IMR-90 (cell line): Measurements from ENCODE around the gene COG2. TPM values are rescaled to one million over a fixed set of nuclear protein-coding genes. Genes with fewer than 3 reads are reported as not detected.

ENCODE experiments used
- ATAC-seq: fragments of 200-7000 bp; cut with Tn5 transposase; 2 replicates; pipeline ENCODE4 v1.9.1; 2020; ENCODE audit warnings: low read depth, mild to moderate bottlenecking, moderate library complexity
- BruUV-seq: library from RNA; stranded (reverse); fragments of 400-500 nt; replicated peaks from 2 replicates; lab custom pipeline; 2021; lab: Mats Ljungman, UMichigan
- CTCF ChIA-PET: fragments of 300-600 bp; formaldehyde crosslinking; extraction: SDS; loops from one replicate; lab custom pipeline; 2021; ENCODE audit warnings: antibody characterized with exemption; lab: Yijun Ruan, JAX
- POLR2A ChIA-PET: fragments of 300-600 bp; sonication (Branson Sonifier 250); formaldehyde crosslinking; loops from one replicate; lab custom pipeline; 2022; ENCODE audit warnings: antibody characterized with exemption; ENCODE audit not compliant: unreplicated experiment; lab: Charles Lee
- DNase-seq: peaks from one replicate; pipeline ENCODE4 v3.0.0; 2013
- H2AFZ ChIP-seq: replicated peaks from 2 replicates; pipeline ENCODE3; 2013; ENCODE audit warnings: low read length, mild to moderate bottlenecking; ENCODE audit not compliant: poor library complexity
- H2AK5ac ChIP-seq: 2 replicates; pipeline ENCODE4 v1.6.1; 2013; ENCODE audit warnings: low read depth, low read length, inconsistent platforms
- H2AK9ac ChIP-seq: replicated peaks from 2 replicates; pipeline ENCODE3; 2013; ENCODE audit warnings: mild to moderate bottlenecking, low read depth, low read length, moderate library complexity; ENCODE audit not compliant: poor library complexity
- H2BK120ac ChIP-seq: 2 replicates; pipeline ENCODE4 v1.6.1; 2013; ENCODE audit warnings: low read depth, low read length, inconsistent platforms
- H2BK15ac ChIP-seq: 3 replicates; pipeline ENCODE4 v1.6.1; 2013; ENCODE audit warnings: low read depth, low read length, inconsistent platforms
- H2BK20ac ChIP-seq: 2 replicates; pipeline ENCODE4 v1.6.1; 2013; ENCODE audit warnings: low read depth, mild to moderate bottlenecking, inconsistent platforms, low read length, moderate library complexity
- H2BK5ac ChIP-seq: 2 replicates; pipeline ENCODE4 v1.6.1; 2013; ENCODE audit warnings: mild to moderate bottlenecking, low read depth, low read length, inconsistent platforms; ENCODE audit not compliant: poor library complexity, severe bottlenecking
- H3K14ac ChIP-seq: replicated peaks from 2 replicates; pipeline ENCODE4 v1.6.1; 2013; ENCODE audit warnings: low read depth, low read length, inconsistent platforms
- H3K18ac ChIP-seq: 2 replicates; pipeline ENCODE4 v1.6.1; 2013; ENCODE audit warnings: low read depth, low read length, control low read depth
- H3K23ac ChIP-seq: 2 replicates; pipeline ENCODE4 v1.6.1; 2013; ENCODE audit warnings: low read depth, low read length, inconsistent platforms
- H3K27ac ChIP-seq: 2 replicates; pipeline ENCODE4 v1.5.1; 2013; ENCODE audit warnings: mild to moderate bottlenecking, control low read depth, low read length; ENCODE audit not compliant: insufficient read depth
- H3K27me3 ChIP-seq: 2 replicates; pipeline ENCODE4 v1.6.1; 2013; ENCODE audit warnings: low read length; ENCODE audit not compliant: control insufficient read depth, insufficient read depth
- H3K36me3 ChIP-seq: 2 replicates; pipeline ENCODE4 v1.6.1; 2013; ENCODE audit warnings: low read length, mixed read lengths; ENCODE audit not compliant: control insufficient read depth, insufficient read depth
- H3K4ac ChIP-seq: 2 replicates; pipeline ENCODE4 v1.6.1; 2013; ENCODE audit warnings: low read depth, low read length, inconsistent platforms
- H3K4me1 ChIP-seq: 2 replicates; pipeline ENCODE4 v1.6.1; 2013; ENCODE audit warnings: low read length, mixed read lengths; ENCODE audit not compliant: control insufficient read depth, insufficient read depth
- H3K4me2 ChIP-seq: 2 replicates; pipeline ENCODE4 v1.6.1; 2013; ENCODE audit warnings: low read depth, mild to moderate bottlenecking, control low read depth, low read length, moderate library complexity
- H3K4me3 ChIP-seq: 2 replicates; pipeline ENCODE4 v1.5.1; 2013; ENCODE audit warnings: low read depth, mild to moderate bottlenecking, control low read depth, low read length, moderate library complexity; ENCODE audit not compliant: insufficient read depth
- H3K56ac ChIP-seq: 2 replicates; pipeline ENCODE4 v1.6.1; 2013; ENCODE audit warnings: low read length, inconsistent platforms; ENCODE audit not compliant: insufficient read depth; ENCODE audit errors: extremely low read depth
- H3K79me1 ChIP-seq, 2 experiments: 2 replicates each; pipeline ENCODE4 v1.6.1; 2013; ENCODE audit warnings: low read length in 2 of 2, inconsistent platforms in 1 of 2, low read depth in 1 of 2
- H3K9ac ChIP-seq: 2 replicates; pipeline ENCODE4 v1.6.1; 2013; ENCODE audit warnings: low read depth, low read length, control low read depth
- H3K9me1 ChIP-seq: 2 replicates; pipeline ENCODE4 v1.6.1; 2013; ENCODE audit warnings: low read length, inconsistent platforms; ENCODE audit not compliant: insufficient read depth
- H3K9me3 ChIP-seq: 2 replicates; pipeline ENCODE4 v1.6.1; 2013; ENCODE audit warnings: low read length; ENCODE audit not compliant: control insufficient read depth, insufficient read depth
- H4K20me1 ChIP-seq: 2 replicates; pipeline ENCODE4 v1.6.1; 2013; ENCODE audit warnings: low read length, inconsistent platforms; ENCODE audit not compliant: insufficient read depth
- H4K5ac ChIP-seq: 2 replicates; pipeline ENCODE4 v1.6.1; 2013; ENCODE audit warnings: mild to moderate bottlenecking, low read depth, low read length, control low read depth
- H4K8ac ChIP-seq, 2 experiments: 2 replicates each; pipeline ENCODE4 v1.6.1; 2013; ENCODE audit warnings: low read depth in 2 of 2, low read length in 2 of 2, control low read depth in 1 of 2, inconsistent platforms in 1 of 2
- H4K91ac ChIP-seq: 2 replicates; pipeline ENCODE4 v1.6.1; 2013; ENCODE audit warnings: low read depth, low read length, inconsistent platforms; ENCODE audit not compliant: insufficient read depth
- BHLHE40 ChIP-seq: fragments of 150-350 bp; IDR thresholded peaks from 2 replicates; pipeline ENCODE4 v1.6.1; 2016; ENCODE audit warnings: mild to moderate bottlenecking, low read depth, low read length
- CHD1 ChIP-seq: IDR thresholded peaks from 2 replicates; pipeline ENCODE4 v1.6.1; 2012; ENCODE audit warnings: low read depth, low read length, improper control_type of control experiment
- RFX5 ChIP-seq: IDR thresholded peaks from 2 replicates; pipeline ENCODE4 v1.8.0; 2012; ENCODE audit warnings: low read depth, mild to moderate bottlenecking, low read length, moderate library complexity
- WGBS, 2 experiments: methylation state at CpG; one replicate each; pipeline versions ENCODE4 v1.1.5 to v1.1.7; 2013; ENCODE audit warnings: missing lambda C conversion rate in 2 of 2; ENCODE audit not compliant: insufficient read length in 1 of 2; ENCODE audit errors: extremely low coverage in 2 of 2; 5-methylcytosine and 5-hydroxymethylcytosine counted together
- dilution Hi-C: fragments of 300-500 bp; cut with HindIII; formaldehyde crosslinking; loops from one replicate; pipeline ENCODE4 v1.14.3; 2018; ENCODE audit warnings: low sequenced_read_pairs; ENCODE audit not compliant: unreplicated experiment
- in situ Hi-C: fragments of 300-500 bp; cut with MboI; formaldehyde crosslinking; loops from 3 replicates; pipeline ENCODE4 v1.14.3; 2019; ENCODE audit warnings: low sequenced_read_pairs, inconsistent platforms, mixed read lengths
- intact Hi-C: fragments of 100-400 bp; cut with micrococcal nuclease; formaldehyde crosslinking; loops from 2 replicates; pipeline ENCODE4 v1.10.0; 2022
- polyA plus RNA-seq, 3 experiments: library from polyadenylated mRNA; depleted of rRNA; stranded (reverse); fragments of >200 nt; gene quantifications; 2 replicates each; pipeline ENCODE4 v1.2.3, GENCODE V29; 2012; ENCODE audit warnings: low replicate concordance in 1 of 3
- total RNA-seq: library from RNA; depleted of rRNA; stranded (reverse); fragments of >200 nt; gene quantifications from 2 replicates; pipeline ENCODE4 v1.2.3, GENCODE V29; 2012

The COG2 gene
- total and polyA plus RNA-seq, 2 of the 4 experiments (the other 2 are of a cell fraction), result 9.1 to 16.7 TPM

GRCh38 chr1:230611128-230611877 is 31.0 kb upstream of the COG2 start:
- CTCF ChIA-PET, result no interaction called here

More at GRCh38 chr1:230611128-230611877, 31.0 kb upstream of the COG2 start:
- no peak for ATAC-seq
- no peak overlapping the region for H2AK9ac ChIP-seq
- H3K4me2 ChIP-seq, result no peak overlapping the region
- 0% methylated on average over 1 of the region's 7 CpGs; no CpG with 5 or more reads in 1 of the 2 experiments for WGBS, 2 experiments
- H3K27me3 ChIP-seq, result no peaks in the 10 kb centered on the region
- H2BK15ac ChIP-seq, result no peak overlapping the region
- H4K8ac ChIP-seq, result no peak overlapping the region
- H3K4me1 ChIP-seq, result no peaks in the 10 kb centered on the region
- H3K14ac ChIP-seq, result no peak overlapping the region
- no peak overlapping the region for H4K91ac ChIP-seq
- no peak overlapping the region for H2AFZ ChIP-seq
- no peak overlapping the region for H3K27ac ChIP-seq
- H3K9ac ChIP-seq, result no peak overlapping the region
- no peak overlapping the region for H3K4ac ChIP-seq
- no peaks in the 10 kb centered on the region for H3K36me3 ChIP-seq
- no peaks in the 10 kb centered on the region for H3K79me1 ChIP-seq
- no peak overlapping the region for H3K4me3 ChIP-seq
- no peak overlapping the region for H3K56ac ChIP-seq
- H2BK5ac ChIP-seq, result no peak overlapping the region
- H3K9me3 ChIP-seq, result no peaks in the 10 kb centered on the region
- H2BK120ac ChIP-seq, result no peak overlapping the region
- no peak overlapping the region for H2AK5ac ChIP-seq
- no peak for TF ChIP-seq CHD1
- no peak for TF ChIP-seq RFX5
- TF ChIP-seq BHLHE40, result no peak
- DNase-seq, result no peak
- no peak overlapping the region for H3K23ac ChIP-seq
- intact Hi-C loops (no loop called here), in situ Hi-C loops (no loop called here), dilution Hi-C loops (no loop called here)
- no peak overlapping the region for H4K5ac ChIP-seq
- no peak overlapping the region for H2BK20ac ChIP-seq
- BruUV-seq, result no TSS peak
- no peaks in the 10 kb centered on the region for H4K20me1 ChIP-seq
- H3K18ac ChIP-seq, result no peak overlapping the region
- POLR2A ChIA-PET, result no interaction called here
- H3K9me1 ChIP-seq, result no peaks in the 10 kb centered on the region
